GM21786 (cell line): ENCODE measurements around the gene KLF15.

Experiments used
- ATAC-seq: cut with Tn5 transposase; IDR thresholded peaks from one replicate; pipeline ENCODE4 v1.9.1; 2021; ENCODE audit not compliant: unreplicated experiment

KLF15 gene

DNA sequence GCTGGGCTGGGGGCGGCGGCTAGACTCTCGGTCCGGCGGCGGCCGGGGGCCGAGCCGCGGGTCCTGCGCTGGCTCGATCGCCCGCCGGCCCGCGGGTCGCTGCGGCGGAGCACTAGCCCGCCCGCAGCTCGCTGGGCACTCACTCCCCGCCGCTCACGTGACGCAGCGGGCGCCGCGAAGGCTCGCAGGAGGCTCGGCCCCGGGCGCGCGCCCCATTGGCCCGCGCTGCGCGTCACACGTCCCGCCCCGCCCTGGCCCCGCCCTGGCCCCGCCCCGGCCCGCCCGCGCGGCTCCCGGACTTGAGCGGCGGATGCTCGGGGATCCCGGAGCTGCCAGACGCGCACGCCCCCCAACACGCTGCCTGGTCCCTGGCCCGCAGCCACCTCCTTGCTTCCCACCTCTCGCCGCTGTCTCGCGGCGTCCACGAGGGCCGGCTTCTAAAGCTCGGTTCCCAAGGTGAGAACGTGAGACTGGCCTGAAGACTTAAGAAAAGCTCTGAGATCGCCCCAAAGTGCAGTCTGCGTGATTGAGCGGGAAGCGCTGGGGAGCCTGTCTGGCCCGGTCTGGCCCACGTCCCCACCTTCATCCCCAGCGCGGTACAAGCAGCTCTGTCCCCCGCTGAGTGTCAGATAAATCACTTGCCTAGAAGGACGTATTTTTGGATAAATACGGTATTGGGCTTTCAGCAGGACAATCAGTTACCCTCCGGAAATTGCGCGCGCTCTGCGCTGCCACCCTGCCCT is at the start of gene KLF15:
KLF15 (minus strand) TSS at position 114 of the 743 bp plus-strand sequence. CDS start 4,486 bp downstream, outside the sequence.
- ATAC-seq = peak; percentile 71

DNA sequence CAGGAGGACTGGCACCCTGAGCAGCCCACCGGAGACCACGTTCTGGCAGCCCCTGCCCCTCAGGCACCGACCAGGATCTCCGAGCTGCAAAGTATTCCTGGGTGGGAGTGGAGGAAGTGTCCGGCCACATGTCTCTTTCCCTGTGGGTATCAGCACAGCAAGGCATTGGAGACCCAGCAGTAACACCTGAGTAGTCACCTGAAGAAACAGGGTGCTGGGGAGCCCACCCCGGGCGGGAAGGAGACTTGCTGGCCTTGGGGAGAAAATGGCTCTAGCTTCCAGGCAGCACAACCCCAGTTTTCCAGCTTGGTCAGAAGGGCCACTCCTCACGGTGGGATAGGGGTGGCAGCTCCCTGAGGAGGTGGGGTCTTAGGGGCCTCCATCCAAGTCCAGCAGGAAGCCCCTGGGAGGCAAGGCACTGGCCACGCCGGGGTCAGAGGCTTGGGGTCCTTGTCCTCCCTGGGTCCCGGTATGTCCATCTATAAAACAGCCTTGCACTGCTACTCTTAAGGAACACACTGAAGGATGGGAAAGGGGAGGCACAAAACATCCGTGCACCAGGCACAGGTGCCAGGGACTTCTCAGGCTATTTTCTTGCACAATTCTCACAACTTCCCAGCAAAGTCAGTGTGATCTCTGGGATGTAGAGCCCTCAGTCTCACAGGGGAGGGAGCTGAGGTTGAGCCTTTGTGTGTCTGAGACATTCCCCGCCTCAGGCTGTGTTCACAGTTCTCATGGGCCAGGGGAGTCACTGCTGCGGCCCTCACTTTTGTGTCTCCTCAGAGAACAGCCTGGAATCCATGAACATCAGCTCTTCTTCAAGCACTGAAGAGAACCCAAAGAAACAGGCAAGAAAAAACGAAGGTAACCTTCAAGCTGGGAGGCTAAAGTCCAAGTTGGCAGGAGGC is 49.4 kb upstream of the KLF15 start:
- ATAC-seq = no peak

- ATAC-seq = no peak
Measured at GRCh38 chr3:126402666-126403302, 45.6 kb upstream of the KLF15 start.

DNA sequence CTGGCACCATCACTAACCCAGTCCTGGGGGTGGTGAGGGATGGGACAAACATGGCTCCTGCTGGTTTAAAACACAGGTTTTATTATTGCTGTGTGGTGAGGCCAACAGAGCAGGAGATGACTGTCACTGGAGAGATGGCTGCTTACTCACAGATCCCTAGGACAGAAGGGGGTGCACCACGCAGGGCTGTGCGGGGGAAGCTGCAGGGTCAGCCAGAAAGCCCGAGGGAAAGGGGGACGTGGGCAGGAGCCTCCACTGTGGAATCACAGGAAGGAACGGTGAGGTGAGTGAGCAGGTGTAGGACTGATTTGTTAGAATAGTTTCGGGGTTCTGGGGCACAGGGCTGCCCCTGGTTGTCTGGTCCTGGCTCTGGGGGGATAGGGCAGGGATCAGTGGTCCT is 45.0 kb upstream of the KLF15 start:
- ATAC-seq = no peak

- ATAC-seq = no peak
Measured at GRCh38 chr3:126401611-126402160, 44.5 kb upstream of the KLF15 start.

GRCh38 chr3:126399756-126400155 is 42.5 kb upstream of the KLF15 start:
- ATAC-seq = no peak

- peak; percentile 71 for ATAC-seq
Measured at GRCh38 chr3:126399351-126399735, 42.1 kb upstream of the KLF15 start.

GRCh38 chr3:126398423-126399350 is 41.5 kb upstream of the KLF15 start:
- ATAC-seq = no peak

DNA sequence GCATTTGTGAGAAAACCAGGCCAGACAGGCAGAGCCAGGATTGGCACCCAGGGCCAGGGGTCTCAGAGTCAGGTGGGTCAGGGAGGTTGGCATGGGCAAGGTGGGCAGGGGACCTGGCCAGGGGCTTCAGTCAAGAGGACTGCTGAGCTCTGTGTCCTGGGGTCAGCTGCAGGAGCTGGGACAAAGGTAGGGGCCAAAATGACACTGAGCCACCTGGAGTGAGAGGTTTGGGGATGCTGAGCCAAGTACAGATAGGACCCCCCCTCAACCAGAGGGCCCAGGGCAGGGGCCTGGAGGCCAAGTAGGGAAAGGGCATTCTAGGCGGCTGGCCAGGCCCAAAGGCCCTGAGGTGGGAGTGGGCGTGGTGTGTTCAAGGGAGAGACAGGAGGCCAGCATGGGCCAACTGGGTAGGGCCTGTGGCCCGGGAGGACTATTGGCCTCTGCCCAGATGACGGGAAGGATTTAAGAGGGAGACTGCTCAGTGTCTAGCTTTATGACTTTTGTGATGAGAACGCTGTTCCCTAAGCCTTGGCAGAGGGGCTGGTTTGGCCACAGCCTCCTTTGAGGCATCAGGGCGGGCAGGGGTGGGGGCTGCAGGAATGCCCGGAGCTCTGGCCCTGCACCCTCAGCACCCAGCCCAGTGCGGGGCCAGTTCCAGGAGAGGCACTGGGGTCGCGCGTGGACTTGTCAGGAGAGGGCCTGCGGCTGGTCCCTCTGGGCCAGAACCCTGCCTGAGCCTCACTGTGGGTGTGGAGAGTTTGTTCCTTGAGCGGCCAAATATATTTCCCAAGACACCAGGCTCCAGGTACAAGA is 40.6 kb upstream of the KLF15 start:
- no peak for ATAC-seq

DNA sequence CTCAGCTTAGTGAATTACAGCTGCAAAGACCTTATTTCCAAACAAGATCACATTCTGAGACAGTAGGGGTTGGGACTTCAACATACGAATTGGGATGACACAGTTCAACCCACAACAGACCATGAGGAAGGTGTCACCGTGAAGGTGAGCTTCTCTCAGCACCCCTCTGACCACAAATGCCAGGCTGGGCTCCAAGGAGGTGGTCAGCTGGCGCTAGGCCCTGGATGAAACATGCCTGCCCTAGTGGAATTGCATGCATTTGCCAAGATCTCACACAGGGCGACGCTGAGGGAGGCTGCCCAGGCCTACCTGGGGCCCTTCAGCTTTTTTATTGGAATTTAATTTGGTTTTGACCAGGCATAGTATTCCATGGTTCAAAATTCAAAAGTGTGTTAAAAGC is 39.3 kb upstream of the KLF15 start:
- no peak for ATAC-seq

- no peak for ATAC-seq
Measured at GRCh38 chr3:126395846-126396513, 38.8 kb upstream of the KLF15 start.

DNA sequence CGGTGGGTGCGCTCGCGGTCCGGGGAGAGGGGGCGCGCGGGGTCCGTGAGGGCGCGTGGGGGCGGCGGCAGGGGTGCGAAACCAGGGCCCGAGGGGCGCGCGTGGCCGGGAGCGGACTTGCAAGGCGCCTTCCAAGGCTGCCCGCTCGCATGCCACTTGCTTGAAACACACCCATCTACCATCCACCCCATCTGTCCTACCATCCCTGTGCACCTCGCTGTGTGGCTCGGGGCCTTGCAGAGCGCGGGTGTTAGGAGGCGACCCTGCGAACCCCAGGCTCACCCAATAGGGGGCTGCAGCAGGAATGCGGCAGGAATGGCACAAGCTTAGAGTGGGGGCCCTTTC is 37.7 kb upstream of the KLF15 start:
- ATAC-seq = no peak

DNA sequence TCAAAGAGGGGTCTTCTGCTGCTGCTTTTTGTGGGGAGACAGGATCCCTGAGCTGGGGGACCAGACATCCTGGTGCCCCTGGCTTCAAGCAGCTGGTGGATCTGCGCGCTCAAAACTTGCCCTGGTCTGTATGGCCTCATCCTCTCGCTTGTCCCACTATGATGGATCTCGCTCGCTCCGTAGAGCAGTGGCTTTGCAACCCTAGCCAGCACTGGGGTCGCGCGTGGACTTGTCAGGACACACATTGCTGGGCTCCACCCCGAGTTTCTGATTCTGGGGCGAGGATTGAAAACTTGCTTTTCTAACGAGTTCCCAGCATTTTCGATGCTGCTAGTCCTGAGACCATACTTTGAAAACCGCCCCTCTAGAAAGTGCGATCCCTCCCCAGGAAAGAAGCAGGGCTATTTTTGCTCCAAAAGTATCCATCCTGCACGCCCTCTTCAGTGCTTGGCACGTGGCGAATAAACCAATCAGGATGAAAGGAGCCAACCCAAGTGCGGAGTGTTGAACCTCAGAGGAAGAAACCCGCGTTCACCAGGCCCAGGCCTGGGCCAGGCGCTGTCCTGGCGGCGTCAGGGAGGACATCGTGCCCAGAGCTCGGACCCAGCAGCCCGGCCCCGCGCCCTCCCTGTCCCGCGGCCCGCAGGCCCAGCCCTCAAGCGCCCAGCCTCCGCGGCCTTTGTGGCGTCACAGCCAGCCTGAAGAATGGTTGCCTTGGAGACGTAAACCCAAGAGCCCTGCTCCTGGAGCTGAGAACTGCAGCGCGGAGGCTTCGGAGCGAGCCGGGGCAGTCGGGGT is 37.2 kb upstream of the KLF15 start, which contains the start of gene CFAP100:
CFAP100 (plus strand) TSS at position 731 of the 798 bp plus-strand sequence. CDS start 1,092 bp downstream, outside the sequence.
- no peak for ATAC-seq

- ATAC-seq = no peak
Measured at GRCh38 chr3:126393563-126393962, 36.4 kb upstream of the KLF15 start.

DNA sequence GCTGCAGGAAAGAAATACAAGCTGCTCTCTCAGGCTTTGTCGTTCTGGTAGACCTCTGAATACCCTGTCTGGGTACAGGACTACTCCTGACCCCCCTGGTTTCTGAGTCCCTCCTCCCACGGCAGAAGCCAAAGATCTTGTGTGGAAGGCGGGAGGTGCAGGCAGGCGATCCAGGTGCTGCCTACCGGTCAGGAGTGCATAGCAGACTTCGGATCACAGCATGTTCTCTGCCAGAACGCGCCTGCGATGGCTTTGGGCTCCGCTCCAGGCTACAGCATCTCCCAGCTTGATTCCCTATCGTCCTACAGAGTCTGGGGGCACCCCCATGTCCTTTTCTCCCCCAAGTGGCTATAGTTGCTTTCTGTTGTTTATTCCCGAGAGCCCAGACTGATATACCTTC is 35.0 kb upstream of the KLF15 start:
- no peak for ATAC-seq

DNA sequence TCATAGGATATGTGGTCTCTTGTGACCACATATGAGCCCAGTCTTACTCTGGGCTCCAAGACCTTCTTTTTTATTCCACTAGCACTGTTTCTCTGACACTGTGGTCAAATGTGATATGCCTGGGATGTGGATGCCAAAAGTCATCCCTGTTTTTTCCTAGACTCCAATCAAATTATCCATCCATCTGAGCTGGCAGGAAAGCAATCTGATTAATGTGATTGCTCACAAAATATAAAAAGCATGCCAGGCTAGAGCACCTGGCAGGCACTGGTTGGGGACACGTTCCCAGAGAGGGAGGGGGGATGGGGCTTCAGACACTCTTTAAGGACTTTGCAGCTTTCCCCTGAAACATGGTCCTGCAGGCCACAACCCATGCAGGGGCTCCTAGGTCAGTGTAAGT is 34.4 kb upstream of the KLF15 start:
- ATAC-seq = no peak

- no peak for ATAC-seq
Measured at GRCh38 chr3:126390751-126391150, 33.5 kb upstream of the KLF15 start.

DNA sequence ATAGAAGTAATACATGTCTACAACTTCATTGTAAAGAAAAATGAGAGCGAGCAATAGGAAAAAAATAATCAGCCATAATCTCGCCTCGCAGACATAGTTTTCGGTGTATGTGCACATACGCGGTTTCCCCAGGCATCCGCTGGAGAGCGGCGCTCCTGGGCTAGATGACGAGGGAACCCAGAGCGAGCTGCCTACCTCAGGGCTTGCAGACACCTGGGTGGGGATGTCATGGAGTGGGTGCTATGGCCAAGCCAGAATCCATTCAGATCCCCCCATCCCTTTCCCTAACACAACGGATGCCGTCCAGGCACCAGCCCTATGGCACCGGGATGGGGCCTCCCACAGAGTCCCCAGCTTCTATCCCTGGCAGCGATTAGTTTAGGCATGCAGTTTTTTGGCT is 33.0 kb upstream of the KLF15 start:
- no peak for ATAC-seq
